Measurements from ENCODE around the gene MEA1.
"Not testable (repeated sequence)": the region's sequence is repeated elsewhere in the genome, so short reads cannot be mapped to it uniquely, and the experiment has no call there.

MEA1 gene

DNA sequence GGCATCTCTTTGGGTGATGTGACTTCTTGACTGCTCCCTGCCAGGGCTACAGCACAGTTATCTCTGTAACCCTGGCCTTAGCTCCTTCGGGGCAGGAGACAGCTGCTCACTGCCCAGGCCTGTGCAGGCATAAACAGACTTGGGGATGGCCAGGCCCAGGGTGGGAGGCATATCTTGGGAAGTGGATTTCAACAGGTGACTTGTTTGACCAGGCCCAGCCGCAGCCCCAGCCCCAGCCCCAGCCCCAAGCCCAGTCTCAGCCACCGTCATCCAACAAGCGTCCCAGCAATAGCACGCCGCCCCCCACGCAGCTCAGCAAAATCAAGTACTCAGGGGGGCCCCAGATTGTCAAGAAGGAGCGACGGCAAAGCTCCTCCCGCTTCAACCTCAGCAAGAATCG, 7.5 kb downstream of the MEA1 start:
- DNase-seq = no peak

DNA sequence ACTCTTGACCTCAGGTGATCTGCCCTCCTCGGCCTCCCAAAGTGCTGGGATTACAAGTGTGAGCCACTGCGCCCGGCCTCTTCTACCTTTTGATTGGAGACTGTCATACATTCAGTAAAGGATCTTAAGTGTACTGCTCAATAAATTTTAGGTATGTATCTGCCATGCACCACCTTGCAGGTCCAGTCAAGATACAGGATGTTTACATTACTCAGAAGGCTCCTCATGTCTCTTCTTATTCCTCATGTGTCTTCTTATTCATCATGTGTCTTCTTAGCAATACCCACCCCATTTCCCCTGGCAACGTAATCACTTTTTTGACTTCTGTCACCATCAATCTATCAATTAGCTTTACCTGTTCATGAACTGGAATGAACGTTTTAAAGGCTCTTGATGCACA, 7.9 kb downstream of the MEA1 start:
- DNase-seq = no peak

- no peak for DNase-seq
These were observed 11.9 kb downstream of the MEA1 start for GRCh38 chr6:43001843-43002242.

DNA sequence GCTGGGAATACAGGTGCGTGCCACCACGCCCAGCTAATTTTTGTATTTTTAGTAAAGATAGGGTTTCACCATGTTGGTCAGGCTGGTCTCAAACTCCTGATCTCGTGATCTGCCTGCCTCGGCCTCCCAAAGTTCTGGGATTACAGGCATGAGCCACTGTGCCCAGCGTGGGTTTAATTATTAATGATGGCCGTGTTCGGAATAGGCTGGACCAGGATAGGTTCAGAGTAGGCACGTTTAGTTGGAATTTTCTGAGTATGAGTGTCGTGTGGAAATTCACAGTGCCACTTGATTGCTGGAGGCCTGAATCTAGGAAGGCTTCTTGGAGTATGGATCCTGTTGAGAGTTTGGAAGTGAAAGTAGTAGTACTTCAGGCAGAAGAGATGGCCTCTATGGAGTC, 15.5 kb downstream of the MEA1 start:
- DNase-seq = not testable (repeated sequence)

GRCh38 chr6:42996513-42996912, 17.2 kb downstream of the MEA1 start:
- no peak for DNase-seq

DNA sequence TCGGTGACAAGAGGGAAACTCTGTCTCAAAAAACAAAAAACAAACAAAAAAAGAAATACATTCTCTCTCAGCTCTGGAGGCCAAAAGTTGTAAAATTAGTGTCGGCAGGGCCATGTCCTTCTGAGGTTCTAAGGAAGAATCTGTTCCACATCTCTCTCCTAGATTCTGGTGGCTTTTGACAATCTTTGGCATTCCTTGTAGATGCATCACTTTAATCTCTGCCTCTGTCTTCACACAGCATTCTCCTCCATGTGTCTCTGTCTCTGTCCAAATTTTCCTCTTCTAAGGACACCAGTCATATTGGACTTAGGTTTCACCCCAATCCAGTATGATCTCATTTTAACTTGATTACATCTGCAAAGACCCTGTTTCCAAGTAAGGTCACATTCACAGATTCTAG, 20.3 kb downstream of the MEA1 start:
- DNase-seq = no peak

DNA sequence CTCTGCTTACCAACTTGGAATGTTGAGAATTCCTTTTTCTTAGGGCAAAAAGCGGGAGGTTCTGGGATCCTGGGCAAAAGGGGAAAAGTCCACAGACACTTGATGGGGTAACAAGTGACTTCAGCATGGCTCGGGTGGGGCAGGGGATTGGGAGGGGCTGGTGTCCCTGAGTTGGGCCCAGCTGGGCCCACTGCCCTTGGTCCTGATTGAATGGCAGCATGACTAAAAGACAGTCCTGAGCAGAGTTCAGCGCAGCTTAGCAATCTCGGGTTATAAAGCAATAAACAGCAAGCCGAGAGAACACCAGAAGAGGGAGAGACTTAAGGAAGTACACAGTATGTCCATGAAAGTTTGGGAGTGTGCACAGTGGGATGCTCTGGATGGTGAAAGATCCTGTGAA, 23.8 kb downstream of the MEA1 start:
- DNase-seq = no peak

DNA sequence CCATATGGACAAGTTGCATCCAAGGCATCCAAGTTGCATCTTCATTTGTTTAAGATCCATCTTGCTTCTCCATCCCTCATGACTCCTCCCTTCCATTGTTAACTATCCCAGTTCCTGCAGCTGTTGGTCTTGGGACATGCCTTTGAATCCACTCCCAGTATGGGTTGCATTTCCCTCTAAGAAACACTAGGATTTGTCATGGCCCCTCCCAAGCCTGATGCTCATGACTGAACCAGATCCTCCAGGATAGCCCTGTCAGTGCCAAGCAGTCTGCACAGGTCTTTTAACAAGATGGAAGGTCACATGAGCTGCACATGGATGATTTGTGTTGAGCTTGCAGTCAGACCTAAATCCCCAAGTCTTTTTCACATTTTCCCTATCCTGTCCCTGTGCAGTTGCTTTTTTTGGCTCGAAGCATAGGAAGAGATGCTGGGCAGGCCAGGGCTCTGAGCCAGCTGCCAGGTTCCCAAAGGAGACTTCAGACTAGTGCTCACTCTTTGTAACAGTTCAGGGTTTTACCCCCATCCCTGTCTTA, 25.2 kb downstream of the MEA1 start:
- DNase-seq = no peak

GRCh38 chr6:42987533-42988451, 26.0 kb downstream of the MEA1 start:
- DNase-seq = no peak

DNA sequence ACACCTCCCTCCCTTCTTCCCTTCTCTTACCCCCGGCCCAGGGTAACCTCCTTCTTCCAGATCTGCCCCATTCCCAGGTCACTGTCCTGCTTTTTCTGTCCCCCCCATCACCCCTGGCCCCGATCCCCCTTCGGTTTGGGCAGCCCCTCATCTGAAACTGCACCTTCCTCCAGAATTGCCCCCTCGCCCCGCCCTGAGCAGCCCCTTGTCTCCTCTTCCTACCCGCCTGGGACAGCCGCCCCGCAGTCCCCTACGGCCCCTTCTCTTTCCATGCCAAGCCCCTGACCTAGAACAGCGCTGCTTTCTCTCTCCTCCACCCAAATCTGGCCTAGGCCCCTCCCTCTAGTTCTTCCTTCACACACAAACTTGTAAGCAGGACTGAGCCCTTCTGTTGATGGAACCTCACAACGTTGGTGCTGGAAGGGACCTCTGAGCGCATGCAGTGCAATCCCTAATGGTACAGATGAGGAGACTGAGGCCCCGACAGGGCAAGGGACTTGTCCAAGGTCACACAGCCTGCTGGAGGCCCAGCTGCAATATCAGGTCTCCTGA, 28.7 kb downstream of the MEA1 start:
- DNase-seq = peak; percentile 20 to 34

DNA sequence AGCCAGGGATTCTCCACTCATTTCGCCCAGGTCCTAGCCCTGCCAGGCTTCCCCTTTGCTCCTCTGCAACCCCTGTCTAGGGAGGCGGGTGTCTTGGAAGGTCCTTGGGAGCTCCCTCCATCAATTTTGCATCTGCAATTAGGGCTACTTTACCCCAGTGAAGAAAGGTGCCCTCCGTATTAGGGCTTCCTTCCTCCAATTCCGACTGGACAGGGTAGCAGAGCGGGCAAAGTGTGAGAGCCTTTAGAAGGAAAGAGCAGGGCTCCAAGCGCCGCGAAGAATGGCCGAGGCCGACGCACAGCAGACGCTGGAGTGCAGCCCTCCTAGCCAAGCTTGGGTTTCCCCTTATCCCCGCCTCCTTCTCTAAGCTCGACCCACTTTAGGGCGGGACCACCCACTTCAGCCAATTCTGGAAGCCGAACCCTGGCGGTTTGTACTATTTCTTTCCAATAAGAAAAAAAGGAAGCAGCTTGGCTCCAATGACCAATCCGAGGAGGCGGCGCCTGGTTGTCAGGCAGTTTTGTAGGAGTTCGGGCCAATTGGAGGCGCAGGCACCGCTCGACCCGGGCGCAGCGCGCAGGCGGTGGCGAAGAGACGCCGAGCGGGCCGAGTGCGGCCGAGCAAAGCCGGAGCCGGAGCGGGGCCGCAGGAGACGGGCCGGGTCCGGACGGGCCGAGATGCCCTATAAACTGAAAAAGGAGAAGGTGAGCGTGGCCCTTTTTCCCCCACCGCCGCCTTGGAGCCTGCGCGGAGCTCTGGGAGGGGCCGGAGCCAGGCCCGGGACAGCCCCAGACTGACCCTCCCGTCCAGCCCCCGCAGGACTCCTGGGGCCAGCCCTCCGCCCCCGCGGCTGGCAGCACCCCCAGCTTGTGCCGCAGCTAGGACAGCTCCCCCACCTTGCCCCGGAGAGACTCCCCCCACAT, 29.5 kb downstream of the MEA1 start, which contains the start of gene PPP2R5D:
Gene PPP2R5D (plus strand): TSS at position 570 of the 923 bp plus-strand sequence. CDS start 108 bp downstream, at position 678.
- peak; percentile 96 to 97 for DNase-seq

- DNase-seq = no peak
These were observed 31.9 kb downstream of the MEA1 start for GRCh38 chr6:42981836-42982235.

DNA sequence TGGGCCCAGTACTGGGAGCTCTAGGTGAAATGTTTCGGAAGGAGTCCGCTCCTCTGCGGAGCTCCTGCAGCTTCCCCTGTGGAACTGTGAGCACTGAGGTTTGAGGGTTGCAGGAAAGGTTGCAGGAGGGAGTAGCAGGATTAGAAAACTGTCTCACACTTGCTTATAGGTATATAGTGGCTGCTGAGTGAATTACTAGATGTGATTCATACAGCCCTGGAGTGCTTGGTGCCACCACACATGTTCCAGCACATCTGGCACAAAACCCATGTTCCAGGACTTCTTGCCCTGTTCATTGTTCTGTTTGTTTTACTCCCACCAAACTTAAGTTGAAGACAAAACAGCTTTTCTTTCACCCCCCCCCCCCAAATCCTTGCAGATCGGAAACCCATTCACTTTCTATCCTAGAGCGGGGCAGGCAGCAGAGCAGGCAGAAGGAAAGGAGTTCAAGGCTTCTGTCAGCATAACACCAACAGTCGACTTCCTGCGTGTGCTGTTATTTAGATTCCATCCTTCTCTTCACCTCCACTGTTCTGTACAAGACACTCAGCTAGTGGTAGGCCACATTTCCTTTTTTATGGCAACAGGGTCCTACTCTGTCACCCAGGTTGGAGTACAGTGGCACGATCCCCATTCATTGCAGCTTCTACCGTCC, 34.1 kb downstream of the MEA1 start:
- DNase-seq = no peak

- peak; percentile 90 to 91 for DNase-seq
These were observed 34.8 kb downstream of the MEA1 start, which contains the start of gene PEX6 for GRCh38 chr6:42978839-42979522. PEX6 (minus strand) TSS chr6:42979181; CDS start chr6:42979150, 31 bp downstream.

DNA sequence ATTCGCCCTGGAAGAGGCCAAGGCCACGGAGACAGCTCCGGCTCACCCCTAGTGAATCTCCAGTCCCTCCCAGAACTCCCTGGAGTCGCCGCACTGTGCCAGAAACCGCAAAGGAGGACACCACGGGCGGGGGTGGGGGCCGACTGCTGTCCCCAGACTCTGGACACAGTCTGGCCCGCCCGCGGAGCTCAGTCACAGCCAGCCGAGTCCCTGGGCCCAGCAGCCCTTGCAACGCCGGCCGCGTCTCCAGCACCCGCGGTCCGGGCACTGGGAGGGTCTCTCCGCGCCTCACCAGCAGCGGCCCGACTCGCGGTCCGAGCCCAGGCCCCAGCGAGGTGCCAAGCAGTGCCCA, 35.3 kb downstream of the MEA1 start:
- DNase-seq = peak; percentile 31 to 35

DNA sequence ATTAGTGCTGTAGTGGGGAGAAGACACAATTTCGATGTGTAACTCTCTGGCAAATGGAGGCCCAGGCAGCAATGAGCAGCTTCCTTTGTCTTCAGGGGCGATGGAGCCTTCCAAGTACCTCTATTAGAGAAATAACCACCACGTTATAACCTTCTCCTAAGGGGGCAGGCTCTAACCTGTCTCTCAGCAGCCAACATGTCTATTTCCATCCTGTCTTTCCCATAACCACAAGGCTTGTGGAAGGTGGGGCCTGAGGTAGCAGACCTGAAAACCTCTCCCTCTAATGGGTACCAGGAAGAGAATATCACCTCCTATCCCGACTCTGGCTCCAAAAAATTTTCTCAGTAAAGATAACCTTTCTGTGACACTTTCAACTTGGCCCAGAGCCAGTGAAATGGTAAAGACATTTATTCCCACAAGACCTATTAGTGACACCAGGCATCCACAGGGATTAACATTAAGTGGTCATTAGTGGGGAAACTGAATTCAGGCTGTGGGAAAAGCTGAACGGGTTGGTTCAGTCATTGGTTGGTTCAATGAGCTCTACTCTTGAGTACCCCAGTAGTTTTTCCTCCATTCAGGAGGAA, 38.7 kb downstream of the MEA1 start:
- DNase-seq = no peak

DNA sequence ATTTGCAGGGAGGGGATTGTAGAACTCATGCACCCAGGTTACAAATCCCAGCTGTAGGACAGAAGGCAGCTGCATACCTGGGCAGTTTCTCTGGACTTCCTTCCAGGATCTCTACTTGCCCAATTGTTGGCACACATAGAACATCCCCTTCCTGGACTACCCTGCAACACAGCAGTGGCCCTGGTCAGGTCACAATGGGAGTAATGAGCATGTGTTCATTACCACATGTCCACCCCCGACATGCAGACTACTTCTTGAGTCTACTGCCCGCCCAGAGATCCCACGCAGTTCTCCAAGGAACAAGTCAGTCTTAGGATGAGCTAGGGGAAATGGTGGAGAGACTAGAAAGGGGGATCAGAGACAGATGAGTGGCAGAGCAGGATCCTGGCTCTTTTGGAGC, 39.8 kb downstream of the MEA1 start:
- DNase-seq = no peak

DNA sequence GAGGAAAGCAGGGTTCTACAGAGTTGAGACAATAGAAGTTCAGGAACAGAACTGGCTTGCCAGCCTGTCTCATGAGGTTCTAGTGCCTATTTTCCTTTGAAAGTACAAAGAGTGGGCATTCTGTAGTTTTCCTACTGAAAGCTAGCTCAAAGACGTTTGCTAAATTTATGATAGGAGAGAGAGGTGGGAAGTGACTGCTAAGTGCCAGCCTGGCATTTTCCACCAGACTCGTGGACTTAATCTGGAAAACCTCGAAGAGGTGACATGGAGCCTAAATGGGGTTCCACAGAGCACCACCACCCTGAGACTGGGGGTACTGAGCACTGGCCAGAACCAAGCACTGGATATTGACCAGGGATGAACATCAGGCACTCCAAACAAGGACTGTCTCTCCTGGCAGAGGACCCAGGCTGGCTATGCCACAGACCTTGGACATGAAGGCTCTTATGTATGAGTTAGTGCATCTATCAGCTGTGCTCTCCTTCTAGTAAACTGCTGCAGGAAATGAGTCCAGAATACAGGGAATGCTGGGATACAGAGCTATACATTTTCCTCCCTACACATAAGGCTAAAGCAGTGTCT, 41.9 kb downstream of the MEA1 start:
- DNase-seq = no peak

GRCh38 chr6:42970871-42971612, 42.7 kb downstream of the MEA1 start:
- DNase-seq = no peak

GRCh38 chr6:42969934-42970333, 43.8 kb downstream of the MEA1 start:
- DNase-seq = no peak

Data from stimulated activated CD4-positive, alpha-beta T cell treated with anti-CD3 and anti-CD28 coated beads, Interleukin-2, amount 100 ng/mL, for 24 hours (primary cell).